ENCODE data around the gene ARL6IP4.

ARL6IP4 gene

DNA sequence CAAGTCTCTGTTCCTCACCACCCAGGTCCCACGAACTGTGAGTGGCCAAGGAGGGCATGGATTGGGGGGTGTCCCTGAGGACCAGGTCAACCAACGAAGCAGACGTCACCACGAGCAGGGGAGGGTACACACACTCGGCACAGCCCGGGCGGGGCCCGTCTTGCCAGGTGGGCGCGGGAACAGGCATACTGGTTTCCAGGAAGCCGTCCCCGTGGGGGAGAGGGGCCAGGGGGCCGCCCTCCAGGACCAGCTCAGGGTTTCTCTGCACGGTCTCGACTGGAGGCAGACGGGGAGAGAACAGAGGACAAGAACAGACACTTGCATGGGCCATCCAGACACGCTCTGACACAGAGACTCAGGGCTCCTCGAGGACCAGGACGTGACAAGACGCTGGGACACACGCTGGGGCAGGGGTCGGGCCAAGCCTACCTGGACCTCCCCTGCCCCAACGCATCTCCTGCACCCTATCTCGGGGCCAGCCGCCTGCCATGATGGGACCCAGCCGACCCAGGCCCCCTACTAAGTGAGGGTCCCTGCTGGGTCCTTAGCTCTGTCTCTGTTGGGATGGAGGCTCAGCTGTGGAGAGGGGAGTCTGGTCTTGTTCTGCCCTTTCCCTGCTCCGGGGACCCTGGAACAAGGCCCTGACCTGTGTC is 11.3 kb downstream of the ARL6IP4 start:
- Histone ChIP-seq H3K27me3 (ENCODE audit: control insufficient read depth, insufficient read depth, low read length) (no peaks in the 10 kb centered on the region), H3K4me3 (ENCODE audit: low read length) (no peak overlapping the region), H3K36me3 (ENCODE audit: control insufficient read depth, insufficient read depth, low read length) (no peaks in the 10 kb centered on the region), H3K27ac (ENCODE audit: low read depth, low read length) (no peak overlapping the region), H3K9ac (ENCODE audit: low read length) (no peak overlapping the region), H3K4me1 (ENCODE audit: control insufficient read depth, insufficient read depth, low read length) (no peaks in the 10 kb centered on the region)

DNA sequence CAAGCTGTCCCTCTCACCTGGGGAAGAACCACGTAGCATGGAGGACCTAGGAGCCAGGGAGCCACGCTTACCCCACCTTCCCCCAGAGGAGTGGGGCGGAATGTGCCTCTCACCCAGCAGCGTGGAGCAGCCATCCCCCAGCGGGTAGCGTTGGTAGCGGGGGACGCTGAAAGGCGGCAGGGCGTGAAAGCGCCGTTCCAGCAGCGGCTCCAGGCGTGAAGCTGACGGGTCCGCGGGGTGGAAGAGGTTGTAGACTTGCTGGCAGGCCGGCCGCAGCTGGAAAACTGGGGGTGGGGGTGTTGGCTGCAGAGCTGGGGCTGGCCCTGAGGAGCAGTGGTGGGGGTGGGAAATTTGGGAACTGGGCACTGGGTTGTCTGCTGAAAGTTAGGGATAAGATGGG is 11.9 kb downstream of the ARL6IP4 start:
- no peak overlapping the region for H3K9ac ChIP-seq (ENCODE audit: low read length)
- H3K36me3 ChIP-seq (ENCODE audit: control insufficient read depth, insufficient read depth, low read length) = no peaks in the 10 kb centered on the region
- no peak overlapping the region for H3K27ac ChIP-seq (ENCODE audit: low read depth, low read length)
- no peak overlapping the region for H3K4me3 ChIP-seq (ENCODE audit: low read length)
- no peaks in the 10 kb centered on the region for H3K27me3 ChIP-seq (ENCODE audit: control insufficient read depth, insufficient read depth, low read length)
- H3K4me1 ChIP-seq (ENCODE audit: control insufficient read depth, insufficient read depth, low read length) = no peaks in the 10 kb centered on the region

DNA sequence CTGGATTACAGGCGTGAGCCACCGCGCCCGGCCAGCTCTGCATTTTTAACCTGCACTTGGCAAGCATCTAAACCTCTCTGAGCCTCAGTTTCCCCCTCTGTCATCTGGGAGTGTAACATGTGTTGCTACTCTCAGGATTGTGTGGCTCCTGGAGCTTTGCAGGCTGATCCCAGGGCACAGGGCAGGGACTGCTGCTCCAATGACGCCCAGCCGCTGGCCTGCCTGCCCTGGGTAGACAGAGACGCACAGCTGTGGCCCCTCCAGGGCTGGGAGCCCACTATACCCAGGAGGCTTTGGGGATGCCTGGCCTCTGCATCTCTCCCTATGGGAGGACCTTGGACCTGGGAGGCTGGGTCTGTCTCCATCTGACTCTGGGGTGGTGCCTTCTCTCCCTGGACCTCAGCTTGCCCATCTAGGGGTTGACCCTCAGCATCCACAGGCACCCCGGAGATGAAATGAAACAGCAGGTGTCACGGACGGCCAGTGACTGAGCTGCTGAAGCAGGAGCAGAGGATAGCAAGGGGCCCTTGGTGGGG is 13.7 kb downstream of the ARL6IP4 start:
- Histone ChIP-seq H3K36me3 (ENCODE audit: control insufficient read depth, insufficient read depth, low read length) (no peaks in the 10 kb centered on the region), H3K4me1 (ENCODE audit: control insufficient read depth, insufficient read depth, low read length) (no peaks in the 10 kb centered on the region), H3K27me3 (ENCODE audit: control insufficient read depth, insufficient read depth, low read length) (no peaks in the 10 kb centered on the region), H3K9ac (ENCODE audit: low read length) (no peak overlapping the region), H3K4me3 (ENCODE audit: low read length) (no peak overlapping the region), H3K27ac (ENCODE audit: low read depth, low read length) (no peak overlapping the region)

DNA sequence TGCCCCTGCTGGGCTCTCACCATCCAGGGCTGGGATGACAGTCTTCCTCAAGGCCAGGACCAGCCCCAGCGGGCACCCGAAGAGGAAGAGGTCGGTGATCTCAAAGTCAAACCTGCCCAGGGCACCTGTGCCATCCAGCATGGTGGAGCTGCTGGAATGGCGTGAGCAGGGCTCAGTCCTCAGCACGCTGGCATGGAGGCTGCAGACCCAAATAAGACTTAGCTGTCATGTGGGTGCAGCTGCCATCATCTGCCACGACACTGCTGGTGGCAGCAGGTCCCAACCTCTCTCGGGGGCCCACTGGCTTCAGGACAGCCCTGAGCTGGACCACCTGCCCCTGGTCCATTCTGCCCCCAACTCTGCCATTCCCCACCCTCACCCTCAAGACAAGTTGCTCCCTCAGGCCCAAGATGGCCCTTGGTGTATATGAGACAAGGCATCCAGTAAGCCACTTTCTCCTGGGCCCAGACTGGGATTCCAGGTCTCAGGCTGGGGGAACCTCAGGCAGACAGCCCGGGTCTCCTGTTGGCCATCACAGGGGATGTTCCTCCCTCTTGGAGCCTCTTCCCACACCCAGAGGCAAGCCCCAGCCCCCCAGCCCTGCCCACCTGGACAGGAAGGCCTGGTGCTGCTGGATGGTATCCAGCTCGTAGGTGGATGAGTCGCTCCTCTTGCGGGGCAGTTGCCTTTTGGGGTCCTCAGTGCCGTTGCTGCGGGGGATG is 14.5 kb downstream of the ARL6IP4 start:
- H3K4me1 ChIP-seq (ENCODE audit: control insufficient read depth, insufficient read depth, low read length) = no peaks in the 10 kb centered on the region
- no peak overlapping the region for H3K9ac ChIP-seq (ENCODE audit: low read length)

DNA sequence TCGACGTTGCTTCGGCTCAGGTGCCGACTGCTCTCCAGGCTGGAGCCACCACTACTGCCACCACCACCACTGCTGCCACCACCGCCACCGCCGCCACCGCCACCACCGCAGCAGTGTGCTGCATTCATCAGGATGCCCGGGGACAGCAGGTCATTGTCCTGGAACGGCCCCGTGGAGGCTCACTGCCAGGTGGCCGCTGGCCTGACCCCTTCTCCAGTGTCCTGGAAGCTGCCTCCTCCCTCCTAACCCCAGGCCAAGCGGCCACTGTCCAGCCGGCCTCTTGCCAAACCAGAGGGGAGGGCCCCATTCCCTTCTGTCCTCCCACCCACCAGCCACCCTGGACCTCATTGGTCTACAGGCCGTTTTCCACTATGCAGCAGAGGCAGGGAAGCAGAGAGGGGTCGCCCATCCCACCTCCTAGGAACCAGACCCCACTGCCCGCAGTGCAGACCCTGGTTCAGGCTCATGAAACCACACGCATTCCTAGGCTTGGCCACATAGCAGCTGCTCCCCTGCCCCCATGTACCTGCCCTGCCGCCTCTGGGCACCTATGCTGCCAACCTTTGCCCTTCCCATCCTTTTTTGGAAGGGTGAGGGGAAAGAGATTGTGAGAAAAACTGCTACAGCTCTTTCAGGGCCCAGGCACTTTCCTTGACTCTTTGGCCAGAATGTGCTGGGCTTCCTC is 15.2 kb downstream of the ARL6IP4 start:
- no peaks in the 10 kb centered on the region for H3K27me3 ChIP-seq (ENCODE audit: control insufficient read depth, insufficient read depth, low read length)
- H3K4me1 ChIP-seq (ENCODE audit: control insufficient read depth, insufficient read depth, low read length) = no peaks in the 10 kb centered on the region
- peaks cover under 1% of the 10 kb centered on the region for H3K36me3 ChIP-seq (ENCODE audit: control insufficient read depth, insufficient read depth, low read length)
- H3K27ac ChIP-seq (ENCODE audit: low read depth, low read length) = no peak overlapping the region
- no peak overlapping the region for H3K9ac ChIP-seq (ENCODE audit: low read length)
- H3K4me3 ChIP-seq (ENCODE audit: low read length) = no peak overlapping the region

More for the DNA sequence above, 14.5 kb downstream of the ARL6IP4 start:
- H3K4me3 ChIP-seq (ENCODE audit: low read length) = no peak overlapping the region
- no peaks in the 10 kb centered on the region for H3K27me3 ChIP-seq (ENCODE audit: control insufficient read depth, insufficient read depth, low read length)
- no peaks in the 10 kb centered on the region for H3K36me3 ChIP-seq (ENCODE audit: control insufficient read depth, insufficient read depth, low read length)
- H3K27ac ChIP-seq (ENCODE audit: low read depth, low read length) = no peak overlapping the region

DNA sequence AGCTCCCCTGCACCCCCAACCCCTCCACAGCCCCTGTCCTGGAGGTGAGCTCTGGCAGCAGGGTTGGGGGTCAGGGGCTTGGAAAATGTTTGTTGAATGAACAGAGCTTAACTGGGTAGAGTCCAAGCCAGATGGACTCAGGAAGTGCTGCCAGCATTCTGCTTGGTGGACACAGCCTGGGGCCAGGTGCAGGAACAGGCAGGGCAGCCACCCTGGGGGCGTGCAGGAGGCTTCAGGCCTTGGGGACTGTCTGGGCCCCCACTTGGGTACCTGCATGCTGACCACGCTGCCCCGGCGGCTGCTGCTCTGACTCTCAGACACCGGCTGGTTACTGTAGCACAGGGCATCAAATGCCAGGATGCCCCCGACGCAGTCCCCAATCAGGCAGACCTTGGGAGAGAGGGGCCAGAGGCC is 15.7 kb downstream of the ARL6IP4 start:
- peaks cover 5% of the 10 kb centered on the region for H3K36me3 ChIP-seq (ENCODE audit: control insufficient read depth, insufficient read depth, low read length)
- H3K4me1 ChIP-seq (ENCODE audit: control insufficient read depth, insufficient read depth, low read length) = no peaks in the 10 kb centered on the region
- no peaks in the 10 kb centered on the region for H3K27me3 ChIP-seq (ENCODE audit: control insufficient read depth, insufficient read depth, low read length)
- H3K9ac ChIP-seq (ENCODE audit: low read length) = no peak overlapping the region
- no peak overlapping the region for H3K4me3 ChIP-seq (ENCODE audit: low read length)
- no peak overlapping the region for H3K27ac ChIP-seq (ENCODE audit: low read depth, low read length)

DNA sequence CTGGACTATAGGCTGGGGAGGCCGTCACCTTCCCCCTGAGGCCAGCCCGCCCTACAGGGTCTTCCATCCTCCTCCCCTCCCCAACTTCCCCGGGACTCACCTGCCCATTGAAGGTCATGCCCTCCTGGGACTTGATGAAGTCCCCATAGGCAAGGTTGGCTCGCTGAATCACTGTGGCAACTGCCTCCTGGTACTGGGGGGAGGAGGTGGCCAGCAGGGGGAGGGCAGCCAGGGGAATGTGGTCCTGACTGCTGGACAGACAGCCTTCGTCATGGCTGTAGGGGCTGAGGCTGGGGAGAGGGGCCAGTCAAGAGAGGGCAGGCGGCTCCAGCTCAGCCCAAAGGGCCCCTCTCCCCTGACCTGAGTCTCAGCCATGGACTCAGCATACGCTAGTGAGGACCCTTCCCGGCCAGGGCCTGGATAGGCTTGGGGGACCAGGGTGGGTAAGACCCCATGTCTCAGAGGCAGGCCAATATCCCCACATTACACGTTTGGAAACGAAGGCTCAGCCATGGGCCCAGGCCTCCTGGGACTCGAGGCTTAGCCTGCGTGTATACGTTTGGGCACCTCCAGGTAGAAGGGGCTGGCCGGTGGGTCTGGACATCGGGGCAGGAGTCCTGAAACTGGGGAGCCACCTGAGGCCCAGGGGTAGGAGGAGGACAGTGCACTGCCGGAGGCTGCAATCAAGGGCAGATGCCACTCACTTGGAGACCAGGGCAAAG is 16.3 kb downstream of the ARL6IP4 start:
- Histone ChIP-seq H3K27ac (ENCODE audit: low read depth, low read length) (no peak overlapping the region), H3K27me3 (ENCODE audit: control insufficient read depth, insufficient read depth, low read length) (no peaks in the 10 kb centered on the region), H3K4me3 (ENCODE audit: low read length) (no peak overlapping the region), H3K36me3 (ENCODE audit: control insufficient read depth, insufficient read depth, low read length) (peaks cover 5% of the 10 kb centered on the region), H3K4me1 (ENCODE audit: control insufficient read depth, insufficient read depth, low read length) (no peaks in the 10 kb centered on the region), H3K9ac (ENCODE audit: low read length) (no peak overlapping the region)

DNA sequence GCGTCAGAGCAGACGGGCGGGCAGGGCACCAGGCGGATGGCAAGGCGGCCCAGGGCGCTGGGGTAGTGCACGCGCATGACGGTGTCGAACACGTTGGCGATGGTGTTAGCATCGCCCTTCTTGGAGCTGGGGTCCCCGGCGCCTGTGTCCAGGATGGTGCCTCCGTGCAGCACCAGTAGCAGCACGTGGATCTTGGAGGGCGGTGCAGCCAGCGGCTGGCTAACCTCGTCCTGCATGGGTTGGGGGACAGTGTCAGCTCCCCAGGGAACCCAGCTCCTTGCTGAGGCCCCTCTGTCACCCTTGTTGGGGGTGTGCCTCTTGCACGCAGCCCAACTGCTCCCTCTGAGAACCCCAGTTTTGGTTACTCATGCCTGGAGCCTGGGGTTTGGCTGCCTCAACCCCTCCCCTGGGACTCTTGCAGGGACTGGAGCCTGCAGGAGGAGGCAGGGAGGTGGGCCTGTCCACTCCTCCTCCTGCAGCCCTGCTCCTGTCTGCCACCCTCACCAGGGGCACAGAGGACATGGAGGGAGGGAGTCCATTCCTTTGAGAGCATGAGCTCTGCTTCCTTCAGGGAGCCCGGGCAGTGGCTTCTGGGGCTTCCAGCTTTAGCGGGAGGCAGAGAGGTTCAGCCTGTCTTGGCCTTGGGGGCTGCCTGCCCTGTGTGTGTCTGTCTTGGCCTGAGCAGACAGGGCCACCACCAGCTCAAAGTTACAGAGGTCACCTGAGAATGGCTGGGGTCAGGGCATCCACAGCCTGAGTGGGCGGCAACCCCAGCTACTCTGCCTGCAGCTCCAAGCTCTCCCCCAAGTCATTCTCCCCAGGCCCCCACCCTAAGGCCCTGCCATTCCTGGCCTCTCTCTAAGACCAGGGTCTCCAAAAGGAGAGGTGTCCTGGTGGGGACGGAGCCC is 17.1 kb downstream of the ARL6IP4 start:
- H3K36me3 ChIP-seq (ENCODE audit: control insufficient read depth, insufficient read depth, low read length) = peaks cover 5% of the 10 kb centered on the region
- H3K27ac ChIP-seq (ENCODE audit: low read depth, low read length) = no peak overlapping the region
- H3K27me3 ChIP-seq (ENCODE audit: control insufficient read depth, insufficient read depth, low read length) = no peaks in the 10 kb centered on the region
- H3K4me3 ChIP-seq (ENCODE audit: low read length) = no peak overlapping the region
- no peak overlapping the region for H3K9ac ChIP-seq (ENCODE audit: low read length)
- no peaks in the 10 kb centered on the region for H3K4me1 ChIP-seq (ENCODE audit: control insufficient read depth, insufficient read depth, low read length)

DNA sequence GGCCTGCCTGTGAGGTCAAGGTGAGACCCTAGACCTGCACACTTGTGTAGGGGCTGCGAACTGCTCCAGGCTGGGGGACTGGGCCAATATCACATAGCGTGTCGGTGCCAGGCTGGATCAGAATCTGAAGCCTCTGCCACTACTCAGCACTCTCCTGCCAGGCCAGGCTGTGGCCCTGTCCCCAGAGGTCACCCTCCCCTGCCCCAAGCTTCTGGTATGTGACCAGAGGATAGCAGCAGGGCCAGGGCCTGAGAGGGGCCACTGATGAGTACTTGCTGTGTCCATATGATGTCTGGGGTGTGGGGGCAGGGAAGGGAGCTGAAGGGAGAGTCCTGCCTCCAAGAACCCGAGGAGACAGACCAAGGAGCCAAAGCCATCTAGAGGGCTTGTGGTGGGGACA is 17.8 kb downstream of the ARL6IP4 start:
- no peak overlapping the region for H3K27ac ChIP-seq (ENCODE audit: low read depth, low read length)
- H3K4me1 ChIP-seq (ENCODE audit: control insufficient read depth, insufficient read depth, low read length) = no peaks in the 10 kb centered on the region
- H3K9ac ChIP-seq (ENCODE audit: low read length) = no peak overlapping the region
- no peaks in the 10 kb centered on the region for H3K27me3 ChIP-seq (ENCODE audit: control insufficient read depth, insufficient read depth, low read length)
- H3K4me3 ChIP-seq (ENCODE audit: low read length) = no peak overlapping the region
- peaks cover 5% of the 10 kb centered on the region for H3K36me3 ChIP-seq (ENCODE audit: control insufficient read depth, insufficient read depth, low read length)

DNA sequence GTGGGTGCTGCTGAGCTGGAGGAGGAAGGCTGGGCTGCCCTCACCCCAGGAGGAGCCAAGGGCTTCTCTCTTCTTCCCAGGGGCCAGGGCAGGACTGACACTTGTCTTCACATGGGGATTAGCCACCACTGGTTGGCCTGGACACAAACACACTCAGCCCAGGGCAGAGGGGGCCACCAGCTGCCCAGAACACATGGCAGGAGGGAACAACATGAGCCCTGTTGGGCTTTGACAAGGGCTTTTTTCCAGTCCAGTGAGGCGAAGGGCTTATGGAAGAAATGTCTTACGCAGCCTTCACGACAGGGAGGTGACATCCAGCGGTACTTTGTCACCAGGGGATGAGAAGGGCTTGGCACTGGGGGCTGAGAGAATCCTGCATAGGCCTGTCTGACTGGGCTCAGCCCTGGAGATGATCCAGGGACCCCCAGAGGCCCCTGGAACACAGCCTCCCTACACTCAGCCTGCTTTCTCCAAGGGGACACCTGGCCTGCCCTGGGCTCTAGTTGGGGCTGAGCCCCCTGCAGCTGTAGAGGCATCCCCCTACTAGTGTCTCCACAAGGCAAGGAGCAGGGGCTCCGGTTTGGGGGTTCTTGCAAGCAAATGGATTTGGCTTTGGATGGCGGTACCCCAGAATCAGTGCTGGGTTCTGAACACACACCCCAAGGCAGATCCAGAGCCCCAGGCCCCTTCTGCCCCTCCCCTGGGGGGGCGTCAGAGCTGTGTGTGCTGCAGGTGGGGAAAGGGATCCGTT is 18.9 kb downstream of the ARL6IP4 start:
- H3K27ac ChIP-seq (ENCODE audit: low read depth, low read length) = no peak overlapping the region
- no peak overlapping the region for H3K9ac ChIP-seq (ENCODE audit: low read length)

DNA sequence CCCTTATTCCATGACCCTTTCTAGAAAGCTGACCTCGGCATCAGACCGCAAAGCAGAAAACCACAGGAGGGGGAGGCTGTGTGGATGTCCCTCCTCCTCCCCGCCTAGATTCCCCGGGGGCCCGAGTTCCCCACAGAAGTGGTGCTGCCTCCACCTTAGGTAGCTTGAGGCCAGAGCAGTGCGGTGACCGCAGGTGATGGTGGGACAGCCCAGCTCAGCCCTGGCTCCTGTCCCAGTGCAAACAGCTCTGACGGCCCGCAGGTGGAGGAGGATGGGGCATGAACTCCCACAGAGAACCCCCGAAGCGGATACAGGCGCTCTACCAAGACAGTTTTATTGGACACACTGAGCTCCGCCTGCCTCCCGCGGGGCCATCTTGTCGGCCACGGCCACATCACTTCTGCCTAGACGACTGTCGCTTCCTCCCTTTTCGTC is 19.5 kb downstream of the ARL6IP4 start:
- H3K9ac ChIP-seq (ENCODE audit: low read length) = no peak overlapping the region
- no peaks in the 10 kb centered on the region for H3K4me1 ChIP-seq (ENCODE audit: control insufficient read depth, insufficient read depth, low read length)
- H3K36me3 ChIP-seq (ENCODE audit: control insufficient read depth, insufficient read depth, low read length) = peaks cover 9% of the 10 kb centered on the region
- no peak overlapping the region for H3K27ac ChIP-seq (ENCODE audit: low read depth, low read length)
- H3K27me3 ChIP-seq (ENCODE audit: control insufficient read depth, insufficient read depth, low read length) = no peaks in the 10 kb centered on the region
- H3K4me3 ChIP-seq (ENCODE audit: low read length) = no peak overlapping the region

More for the DNA sequence above, 18.9 kb downstream of the ARL6IP4 start:
- Histone ChIP-seq H3K4me3 (ENCODE audit: low read length) (no peak overlapping the region), H3K36me3 (ENCODE audit: control insufficient read depth, insufficient read depth, low read length) (peaks cover 6% of the 10 kb centered on the region), H3K27me3 (ENCODE audit: control insufficient read depth, insufficient read depth, low read length) (no peaks in the 10 kb centered on the region), H3K4me1 (ENCODE audit: control insufficient read depth, insufficient read depth, low read length) (no peaks in the 10 kb centered on the region)
